GM12873 (cell line): Measurements from ENCODE around the gene CNIH1.

Source experiments
- TF ChIP-seq, protein P1 (sequence below): IDR thresholded peaks from 2 replicates; pipeline ENCODE4 v1.5.1; 2012; ENCODE audit warnings: low read depth, mild to moderate bottlenecking, moderate library complexity, low read length, control low read depth; ENCODE audit not compliant: insufficient read depth; ENCODE audit errors: missing control alignments

CNIH1 gene

DNA sequence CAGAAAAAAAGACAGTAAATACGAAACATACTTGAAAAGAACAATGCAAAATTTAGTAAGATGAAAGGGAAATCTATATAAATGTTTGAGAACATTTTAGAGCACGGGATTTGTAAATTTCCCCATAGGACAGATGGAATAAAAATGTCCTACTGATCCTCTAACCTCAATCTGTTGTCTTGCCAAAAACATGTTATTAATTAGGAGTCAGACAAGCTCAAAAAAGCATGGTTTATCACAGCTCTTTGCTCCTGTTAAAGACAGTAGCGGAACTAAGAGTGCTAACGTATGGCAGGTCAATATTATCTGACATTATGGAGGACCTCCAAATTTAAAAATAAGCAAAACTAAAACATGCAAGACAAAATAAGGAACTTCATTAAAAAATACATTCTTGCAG lies 34.7 kb upstream of the CNIH1 start:
- TF ChIP-seq, protein P1, sequence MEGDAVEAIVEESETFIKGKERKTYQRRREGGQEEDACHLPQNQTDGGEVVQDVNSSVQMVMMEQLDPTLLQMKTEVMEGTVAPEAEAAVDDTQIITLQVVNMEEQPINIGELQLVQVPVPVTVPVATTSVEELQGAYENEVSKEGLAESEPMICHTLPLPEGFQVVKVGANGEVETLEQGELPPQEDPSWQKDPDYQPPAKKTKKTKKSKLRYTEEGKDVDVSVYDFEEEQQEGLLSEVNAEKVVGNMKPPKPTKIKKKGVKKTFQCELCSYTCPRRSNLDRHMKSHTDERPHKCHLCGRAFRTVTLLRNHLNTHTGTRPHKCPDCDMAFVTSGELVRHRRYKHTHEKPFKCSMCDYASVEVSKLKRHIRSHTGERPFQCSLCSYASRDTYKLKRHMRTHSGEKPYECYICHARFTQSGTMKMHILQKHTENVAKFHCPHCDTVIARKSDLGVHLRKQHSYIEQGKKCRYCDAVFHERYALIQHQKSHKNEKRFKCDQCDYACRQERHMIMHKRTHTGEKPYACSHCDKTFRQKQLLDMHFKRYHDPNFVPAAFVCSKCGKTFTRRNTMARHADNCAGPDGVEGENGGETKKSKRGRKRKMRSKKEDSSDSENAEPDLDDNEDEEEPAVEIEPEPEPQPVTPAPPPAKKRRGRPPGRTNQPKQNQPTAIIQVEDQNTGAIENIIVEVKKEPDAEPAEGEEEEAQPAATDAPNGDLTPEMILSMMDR: no peak

DNA sequence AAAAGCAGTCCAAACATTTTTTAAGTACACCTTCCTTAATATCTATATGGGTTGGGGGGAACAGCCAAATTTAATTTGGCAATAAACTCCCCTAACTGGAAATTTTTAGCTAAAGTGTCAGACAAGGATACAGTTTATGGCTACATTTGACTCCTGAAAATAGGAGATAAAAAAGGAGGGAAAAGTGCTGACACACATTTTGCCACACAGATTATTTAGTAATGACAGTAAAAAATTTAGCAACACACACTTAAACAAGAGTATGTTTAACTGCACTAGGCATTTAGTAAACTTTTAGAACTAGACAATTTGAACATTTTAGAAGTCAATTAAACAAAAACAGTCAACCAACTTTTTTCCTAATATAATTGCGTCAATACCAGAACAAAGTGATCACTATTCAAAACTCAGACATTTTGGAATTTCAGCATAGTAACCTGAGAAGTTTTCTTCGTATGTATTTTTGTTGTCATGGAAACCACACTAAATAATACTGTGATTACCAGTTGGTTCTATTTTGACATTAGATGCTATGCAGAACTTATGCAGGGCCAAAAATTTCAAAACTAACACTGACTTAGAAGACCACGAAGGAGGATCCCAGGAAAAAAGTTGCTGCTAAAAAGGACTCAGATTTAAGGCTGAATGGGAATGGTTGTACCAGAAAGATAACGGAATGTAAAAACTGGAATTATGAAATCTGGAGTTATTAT lies 34.2 kb upstream of the CNIH1 start:
- TF ChIP-seq, protein P1: no peak

DNA sequence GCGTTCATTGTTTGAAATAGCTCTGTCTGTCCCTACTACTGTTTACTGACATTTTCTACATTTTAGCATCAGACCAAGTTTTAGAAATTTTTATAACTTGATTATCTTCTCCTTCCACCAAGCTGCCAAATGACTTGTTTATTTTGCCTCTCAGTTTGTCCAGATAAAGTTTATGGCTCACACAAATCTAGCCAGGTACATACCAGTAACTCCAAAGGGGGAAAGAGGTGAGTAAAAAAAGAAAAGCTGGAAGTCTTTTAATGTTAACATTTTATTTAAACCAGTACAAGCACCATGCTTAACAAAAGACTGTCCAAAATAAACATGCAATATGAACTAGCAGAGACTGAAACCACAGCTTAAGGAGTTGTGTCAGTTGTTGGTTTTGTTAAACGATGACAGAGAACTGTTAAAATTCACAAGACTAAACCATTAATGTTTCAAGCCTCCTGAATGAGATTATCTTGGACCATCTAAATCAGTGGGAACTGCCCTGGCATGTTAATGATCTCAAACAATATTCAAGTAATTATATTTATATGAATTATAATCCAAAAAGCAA lies 33.1 kb upstream of the CNIH1 start:
- TF ChIP-seq, protein P1: no peak

DNA sequence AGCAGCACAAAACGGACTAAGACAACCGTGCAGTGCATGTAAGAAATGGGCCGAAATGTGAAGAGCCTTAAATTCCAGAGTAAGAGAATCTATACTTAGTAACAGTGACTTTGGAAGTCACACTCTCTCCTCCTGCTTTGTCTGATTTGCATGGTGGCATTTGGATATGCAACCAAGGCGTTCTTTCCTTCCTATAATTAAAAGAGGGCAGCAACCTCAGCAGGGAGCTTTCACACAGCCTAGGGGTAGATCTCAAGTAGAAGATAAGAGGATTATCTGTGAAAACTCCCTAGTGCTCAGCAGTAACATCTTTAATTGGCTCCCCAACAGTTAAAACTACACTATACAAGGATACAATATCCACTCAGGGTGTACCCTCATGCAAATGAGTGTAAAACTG lies 31.1 kb upstream of the CNIH1 start:
- TF ChIP-seq, protein P1: no peak

DNA sequence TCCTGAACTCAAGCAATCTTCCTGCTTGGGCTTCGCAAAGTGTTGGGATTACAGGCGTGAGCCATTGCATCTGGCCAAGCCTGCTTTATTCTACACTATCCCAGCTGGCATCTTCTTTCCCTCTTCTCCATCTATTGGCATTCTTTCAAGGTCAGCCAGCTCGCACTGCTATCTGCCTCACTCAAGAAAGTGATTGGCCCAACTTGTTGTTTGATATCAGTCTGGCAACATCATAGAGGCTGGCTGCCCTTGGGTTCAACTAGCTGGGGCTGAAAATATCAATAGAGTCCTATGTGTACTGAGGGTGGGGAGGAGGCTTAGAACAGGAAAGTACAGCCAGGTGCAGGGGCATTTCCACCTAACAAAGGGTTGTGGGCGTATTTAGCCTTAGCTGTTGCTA lies 30.5 kb upstream of the CNIH1 start:
- TF ChIP-seq, protein P1: no peak

DNA sequence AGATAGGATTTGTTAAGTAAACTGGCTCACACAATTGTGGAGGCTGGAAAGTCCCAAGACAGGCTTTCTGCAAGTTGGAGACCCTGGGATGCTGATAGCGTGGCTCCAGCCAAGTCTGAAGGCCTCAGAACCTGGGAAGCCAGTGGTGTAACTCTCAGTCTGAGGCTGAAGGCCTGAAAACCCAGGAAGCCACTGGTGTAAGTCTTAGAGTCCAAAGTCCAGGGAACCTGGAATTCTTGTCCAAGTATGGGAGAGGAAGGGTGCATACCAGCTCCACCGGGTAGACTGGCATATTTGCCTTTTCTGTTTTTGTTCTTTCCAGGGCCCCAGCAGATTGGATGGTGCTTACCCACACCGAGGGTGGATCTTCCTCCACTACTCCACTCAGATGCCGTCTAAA lies 29.5 kb upstream of the CNIH1 start:
- TF ChIP-seq, protein P1: no peak

DNA sequence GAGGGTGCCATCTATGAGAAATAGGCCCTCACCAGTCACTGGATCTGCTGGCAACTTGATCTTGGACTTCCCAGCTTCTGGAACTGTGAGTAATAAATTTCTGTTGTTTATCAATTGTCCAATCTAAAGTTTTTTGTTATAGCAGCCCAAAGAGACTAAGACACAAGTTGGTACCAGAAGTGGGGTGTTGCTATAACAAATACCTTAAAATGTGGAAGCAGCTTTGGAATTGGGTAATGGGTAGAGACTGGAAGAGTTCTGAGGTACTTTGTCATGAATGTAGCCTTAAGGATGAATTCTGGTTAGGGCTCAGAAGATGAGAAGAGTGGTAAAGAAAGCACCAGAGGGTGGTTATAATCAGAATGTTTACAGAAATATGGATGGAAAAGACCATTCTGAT lies 26.1 kb upstream of the CNIH1 start:
- TF ChIP-seq, protein P1: no peak
